B cell (primary cell): Measurements from ENCODE around the gene PBX1. TPM values are rescaled to one million over a fixed set of nuclear protein-coding genes. Genes with fewer than 3 reads are reported as not detected.

ENCODE experiments used
- ATAC-seq: fragments of 200-7000 bp; cut with Tn5 transposase; one replicate; pipeline ENCODE4 v1.10.0; 2021; ENCODE audit warnings: low read depth, mild to moderate bottlenecking, moderate number of reproducible peaks, moderate library complexity
- CTCF ChIA-PET: fragments of 350-600 bp; sonication (Branson Sonifier 250); formaldehyde crosslinking; loops from one replicate; lab custom pipeline; 2021; ENCODE audit warnings: antibody characterized with exemption, inconsistent platforms; lab: Charles Lee
- POLR2A ChIA-PET: fragments of 350-600 bp; sonication (Branson Sonifier 250); formaldehyde crosslinking; loops from one replicate; lab custom pipeline; 2021; ENCODE audit warnings: antibody characterized with exemption; lab: Charles Lee
- DNase-seq: peaks from one replicate; pipeline ENCODE4 v3.0.0; 2013
- H2AFZ ChIP-seq: 2 replicates; pipeline ENCODE4 v1.6.1; 2012; ENCODE audit warnings: mild to moderate bottlenecking, low read depth, low read length; ENCODE audit not compliant: insufficient read depth, poor library complexity, severe bottlenecking
- H3K27ac ChIP-seq, 2 donors: 1 replicate in 1 of 2; 2 replicates in 1 of 2; pipeline ENCODE4 v1.5.1; 2012 to 2013; ENCODE audit warnings: low read length in 2 of 2, mild to moderate bottlenecking in 2 of 2, moderate library complexity in 1 of 2
- H3K27me3 ChIP-seq, 4 experiments: fragments of 200-600 bp in 1 of 4; sonication (generic) in 1 of 4; replicated peaks in 1 of 4; 1 replicate in 2 of 4; 2 replicates in 2 of 4; pipeline versions ENCODE4 v1.6.1 to v1.7.0; 2013 to 2016; ENCODE audit warnings: low read length in 3 of 4, mild to moderate bottlenecking in 2 of 4, mixed read lengths in 1 of 4, moderate library complexity in 1 of 4; ENCODE audit not compliant: insufficient read depth in 4 of 4, control insufficient read depth in 3 of 4; ENCODE audit errors: control extremely low read depth in 1 of 4
- H3K36me3 ChIP-seq, 2 experiments: replicated peaks in 1 of 2; 1 replicate in 1 of 2; 2 replicates in 1 of 2; pipeline versions ENCODE4 v1.6.1 to v1.7.1; 2013; ENCODE audit warnings: low read length in 1 of 2; ENCODE audit not compliant: insufficient read depth in 2 of 2, control insufficient read depth in 1 of 2; ENCODE audit errors: control extremely low read depth in 1 of 2, extremely low read depth in 1 of 2
- H3K4me1 ChIP-seq, 2 donors: fragments of 200-600 bp in 1 of 2; sonication (generic) in 1 of 2; 1 replicate in 1 of 2; 2 replicates in 1 of 2; pipeline versions ENCODE4 v1.5.1 to v1.6.1; 2013 to 2017; ENCODE audit warnings: low read length in 2 of 2; ENCODE audit not compliant: control insufficient read depth in 2 of 2, insufficient read depth in 2 of 2
- H3K4me2 ChIP-seq: replicated peaks from 2 replicates; pipeline ENCODE3; 2012; ENCODE audit warnings: mild to moderate bottlenecking, low read depth, low read length; ENCODE audit not compliant: poor library complexity, severe bottlenecking
- H3K4me3 ChIP-seq, 5 experiments: fragments of 200-600 bp in 1 of 5; sonication (generic) in 1 of 5; 1 replicate in 3 of 5; 2 replicates in 2 of 5; pipeline versions ENCODE4 v1.5.1 to v1.7.0; 2011 to 2016; ENCODE audit warnings: low read length in 4 of 5, mild to moderate bottlenecking in 4 of 5, low read depth in 2 of 5, control low read depth in 1 of 5, moderate library complexity in 1 of 5; ENCODE audit not compliant: insufficient read depth in 1 of 5; ENCODE audit errors: control extremely low read depth in 1 of 5, extremely low read depth in 1 of 5
- H3K79me2 ChIP-seq: fragments of 200-600 bp; sonication (generic); one replicate; pipeline ENCODE4 v1.6.0; 2016; ENCODE audit warnings: low read length; ENCODE audit not compliant: control insufficient read depth, insufficient read depth
- H3K9ac ChIP-seq: fragments of 200-600 bp; sonication (generic); 2 replicates; pipeline ENCODE4 v1.6.1; 2017; ENCODE audit warnings: mild to moderate bottlenecking, low read length, moderate library complexity
- H3K9me3 ChIP-seq, 3 donors: one replicate each; pipeline versions ENCODE4 v1.6.1 to v1.7.1; 2013; ENCODE audit warnings: low read length in 2 of 3; ENCODE audit not compliant: control insufficient read depth in 2 of 3, insufficient read depth in 1 of 3; ENCODE audit errors: control extremely low read depth in 1 of 3
- H4K20me1 ChIP-seq: 2 replicates; pipeline ENCODE4 v1.6.0; 2012; ENCODE audit warnings: mild to moderate bottlenecking, low read length; ENCODE audit not compliant: insufficient read depth, control insufficient read depth, poor library complexity, severe bottlenecking
- H3K27ac Mint-ChIP-seq: one replicate; pipeline ENCODE4 v1.8.0; 2021; ENCODE audit warnings: mixed read lengths
- H3K27me3 Mint-ChIP-seq: one replicate; pipeline ENCODE4 v1.8.0; 2021; ENCODE audit warnings: mixed read lengths
- H3K4me1 Mint-ChIP-seq: one replicate; pipeline ENCODE4 v1.8.0; 2021; ENCODE audit warnings: mixed read lengths
- H3K4me3 Mint-ChIP-seq: one replicate; pipeline ENCODE4 v1.8.0; 2021; ENCODE audit warnings: mixed read lengths
- H3K9me3 Mint-ChIP-seq: one replicate; pipeline ENCODE4 v1.8.0; 2022; ENCODE audit warnings: mixed read lengths; ENCODE audit not compliant: insufficient read depth
- EZH2 ChIP-seq: IDR thresholded peaks from 2 replicates; pipeline ENCODE4 v1.6.1; 2012; ENCODE audit warnings: borderline replicate concordance, low read depth, mild to moderate bottlenecking, moderate library complexity, low read length; ENCODE audit not compliant: insufficient read depth, poor library complexity, severe bottlenecking
- WGBS: methylation state at CpG from one replicate; pipeline ENCODE4 v1.1.5; 2013; ENCODE audit warnings: missing lambda C conversion rate; ENCODE audit not compliant: insufficient coverage; 5-methylcytosine and 5-hydroxymethylcytosine counted together
- intact Hi-C: fragments of 100-400 bp; cut with micrococcal nuclease; formaldehyde crosslinking; loops from one replicate; pipeline ENCODE4 v1.10.0; 2022
- polyA plus RNA-seq: library from polyadenylated mRNA; depleted of rRNA; stranded (reverse); fragments of >200 nt; gene quantifications from 2 replicates; pipeline ENCODE4 v1.2.3, GENCODE V29; 2012
- total RNA-seq, 2 donors: library from RNA; stranded (reverse); fragments of 120-200 nt in 1 of 2; gene quantifications; 1 replicate in 1 of 2; 2 replicates in 1 of 2; pipeline versions ENCODE4 v1.2.3 to v1.2.4, GENCODE V29; 2013 to 2022
- TF ChIP-seq, protein P1 (sequence below): fragments of 200-600 bp; IDR thresholded peaks from one replicate; pipeline ENCODE4 v1.8.0; 2022; ENCODE audit warnings: antibody characterized with exemption, mild to moderate bottlenecking

PBX1 gene
- total and polyA plus RNA-seq, 2 donors (not counting 1 experiment from before 2014, with no cell fraction given), result 0.32 TPM; not detected in 1

- POLR2A ChIA-PET, result no interaction called here
- intact Hi-C loops, result no loop called here
- no peak overlapping the region for H3K9ac ChIP-seq
Measured at GRCh38 chr1:164649146-164649545, 90.2 kb downstream of the PBX1 start.

DNA sequence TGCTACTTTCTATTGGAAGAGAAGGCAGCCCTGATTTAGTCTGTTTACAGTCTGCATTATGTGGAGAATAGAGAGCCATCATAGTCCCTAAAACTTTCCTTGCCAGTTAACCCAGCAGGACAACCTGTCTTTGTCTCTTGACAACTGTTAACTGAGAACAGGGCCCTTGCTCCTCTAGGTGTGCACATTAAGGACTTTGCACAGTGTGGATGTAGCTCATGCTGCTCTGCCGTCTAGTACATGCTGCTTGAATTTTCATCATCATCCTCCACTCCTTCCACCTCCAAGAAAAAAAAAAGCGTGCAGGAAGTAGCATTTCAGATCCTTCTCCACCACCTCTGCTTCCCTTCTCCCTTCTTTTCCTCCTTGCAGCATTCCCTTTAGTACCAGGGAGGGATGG is 91.5 kb downstream of the PBX1 start:
- Mint-ChIP-seq H3K27ac (no peak overlapping the region), H3K9me3 (no peaks in the 10 kb centered on the region), H3K4me1 (peaks cover 3% of the 10 kb centered on the region), H3K4me3 (no peak overlapping the region), H3K27me3 (peaks cover 18% of the 10 kb centered on the region)
- no peak for DNase-seq
- H3K9ac ChIP-seq, result no peak overlapping the region
- no peaks in the 10 kb centered on the region for H4K20me1 ChIP-seq
- TF ChIP-seq EZH2, result no peak
- TF ChIP-seq, protein P1, sequence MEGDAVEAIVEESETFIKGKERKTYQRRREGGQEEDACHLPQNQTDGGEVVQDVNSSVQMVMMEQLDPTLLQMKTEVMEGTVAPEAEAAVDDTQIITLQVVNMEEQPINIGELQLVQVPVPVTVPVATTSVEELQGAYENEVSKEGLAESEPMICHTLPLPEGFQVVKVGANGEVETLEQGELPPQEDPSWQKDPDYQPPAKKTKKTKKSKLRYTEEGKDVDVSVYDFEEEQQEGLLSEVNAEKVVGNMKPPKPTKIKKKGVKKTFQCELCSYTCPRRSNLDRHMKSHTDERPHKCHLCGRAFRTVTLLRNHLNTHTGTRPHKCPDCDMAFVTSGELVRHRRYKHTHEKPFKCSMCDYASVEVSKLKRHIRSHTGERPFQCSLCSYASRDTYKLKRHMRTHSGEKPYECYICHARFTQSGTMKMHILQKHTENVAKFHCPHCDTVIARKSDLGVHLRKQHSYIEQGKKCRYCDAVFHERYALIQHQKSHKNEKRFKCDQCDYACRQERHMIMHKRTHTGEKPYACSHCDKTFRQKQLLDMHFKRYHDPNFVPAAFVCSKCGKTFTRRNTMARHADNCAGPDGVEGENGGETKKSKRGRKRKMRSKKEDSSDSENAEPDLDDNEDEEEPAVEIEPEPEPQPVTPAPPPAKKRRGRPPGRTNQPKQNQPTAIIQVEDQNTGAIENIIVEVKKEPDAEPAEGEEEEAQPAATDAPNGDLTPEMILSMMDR, result no peak
- H3K4me3 ChIP-seq, result no peak overlapping the region
- no peak for ATAC-seq
- WGBS, result 88% methylated on average over 1 of the region's 2 CpGs
- intact Hi-C loops, result no loop called here
- CTCF ChIA-PET, result no interaction called here
- no peaks in the 10 kb centered on the region for H3K4me1 ChIP-seq
- no peak overlapping the region for H2AFZ ChIP-seq
- H3K27me3 ChIP-seq, result peaks cover 0 to 2% (median 0%) of the 10 kb centered on the region in 4 experiments
- POLR2A ChIA-PET, result no interaction called here
- H3K27ac ChIP-seq, result no peak overlapping the region
- H3K4me2 ChIP-seq, result no peak overlapping the region
- H3K36me3 ChIP-seq, result no peaks in the 10 kb centered on the region
- H3K79me2 ChIP-seq, result no peaks in the 10 kb centered on the region
- peaks cover 0 to 7% (median 0%) of the 10 kb centered on the region in 3 donors for H3K9me3 ChIP-seq

More at GRCh38 chr1:164649146-164649545, 90.2 kb downstream of the PBX1 start:
- H3K36me3 ChIP-seq, result no peaks in the 10 kb centered on the region
- no peaks in the 10 kb centered on the region for H3K4me1 ChIP-seq
- H3K9me3 ChIP-seq, result peaks cover 0 to 7% (median 0%) of the 10 kb centered on the region in 3 donors
- Mint-ChIP-seq H3K27ac (no peak overlapping the region), H3K27me3 (peaks cover 21% of the 10 kb centered on the region), H3K4me1 (peaks cover 3% of the 10 kb centered on the region), H3K4me3 (no peak overlapping the region), H3K9me3 (no peaks in the 10 kb centered on the region)
- no peak for ATAC-seq
- CTCF ChIA-PET, result no interaction called here
- H4K20me1 ChIP-seq, result no peaks in the 10 kb centered on the region
- TF ChIP-seq, protein P1, result no peak
- no peak for TF ChIP-seq EZH2
- H3K4me3 ChIP-seq, result no peak overlapping the region
- no peak overlapping the region for H3K4me2 ChIP-seq
- peaks cover 0 to 2% (median 0%) of the 10 kb centered on the region in 4 experiments for H3K27me3 ChIP-seq
- H3K79me2 ChIP-seq, result no peaks in the 10 kb centered on the region
- no CpG with 5 or more reads among the region's 4 CpGs for WGBS
- H2AFZ ChIP-seq, result no peak overlapping the region
- DNase-seq, result no peak
- H3K27ac ChIP-seq, result no peak overlapping the region
